Astrocyte of the spinal cord (primary cell): ENCODE measurements around the gene CTSF.
A peak's percentile ranks its signal among the peaks of the same experiment; 100 is the strongest.
"Not testable (repeated sequence)": the region's sequence is repeated elsewhere in the genome, so short reads cannot be mapped to it uniquely, and the experiment has no call there.

Experiments
- DNase-seq: peaks from one replicate; pipeline ENCODE4 v3.0.0; 2011; ENCODE audit warnings: low read depth, low spot score
- H3K4me3 ChIP-seq: 2 replicates; pipeline ENCODE4 v1.5.1; 2011; ENCODE audit warnings: low read depth, mild to moderate bottlenecking, low read length, moderate library complexity
- in situ Hi-C: cut with HindIII; loops from 2 replicates; pipeline ENCODE4 v1.10.0; 2017; ENCODE audit warnings: low sequenced_read_pairs
- TF ChIP-seq, protein P1 (sequence below): IDR thresholded peaks from 2 replicates; pipeline ENCODE4 v1.5.1; 2012; ENCODE audit warnings: low read depth, mild to moderate bottlenecking, low read length, inconsistent platforms

CTSF gene

DNA sequence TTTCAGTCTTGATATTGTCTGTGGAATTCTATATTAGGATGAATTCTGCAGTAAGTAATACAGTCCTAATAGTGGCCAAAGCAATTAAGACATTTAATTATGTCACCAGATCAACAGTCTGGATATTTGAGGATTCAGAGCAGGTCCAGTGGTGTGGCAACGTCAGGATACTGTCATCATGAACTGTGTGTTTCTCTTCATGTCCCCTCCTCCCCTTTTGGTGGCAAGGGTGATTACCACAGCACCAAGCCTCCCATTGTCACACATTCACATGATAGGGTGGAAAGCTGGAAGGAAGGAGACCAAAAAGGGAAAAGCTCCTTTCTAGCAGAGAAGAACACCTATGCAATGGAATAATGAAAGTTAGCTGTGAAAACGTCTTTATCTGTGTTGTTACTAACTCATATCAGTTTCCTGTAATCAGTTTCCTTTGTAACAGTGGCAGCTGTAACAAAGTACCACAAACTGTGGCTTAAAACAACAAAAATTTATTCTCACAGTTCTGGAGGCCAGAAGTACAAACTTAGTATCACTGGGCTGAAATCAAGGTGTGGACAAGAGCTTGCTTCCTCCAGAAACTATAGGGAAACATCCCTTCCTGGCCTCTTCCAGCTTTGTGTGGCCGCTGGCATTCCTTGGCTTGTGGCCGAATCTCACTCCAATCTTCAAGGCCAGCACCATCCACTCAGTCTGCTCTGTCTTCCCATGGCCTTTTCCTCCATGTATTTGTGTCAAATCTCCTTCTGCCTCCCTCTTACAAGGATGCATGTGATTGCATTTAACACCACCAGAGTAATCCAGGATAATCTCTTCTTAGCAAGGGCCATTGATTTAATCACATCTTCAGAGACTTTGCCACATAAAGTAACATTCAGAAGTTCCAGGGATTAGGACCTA is 41.6 kb upstream of the CTSF start:
- DNase-seq = no peak
- in situ Hi-C loops = no loop called here
- TF ChIP-seq, protein P1, sequence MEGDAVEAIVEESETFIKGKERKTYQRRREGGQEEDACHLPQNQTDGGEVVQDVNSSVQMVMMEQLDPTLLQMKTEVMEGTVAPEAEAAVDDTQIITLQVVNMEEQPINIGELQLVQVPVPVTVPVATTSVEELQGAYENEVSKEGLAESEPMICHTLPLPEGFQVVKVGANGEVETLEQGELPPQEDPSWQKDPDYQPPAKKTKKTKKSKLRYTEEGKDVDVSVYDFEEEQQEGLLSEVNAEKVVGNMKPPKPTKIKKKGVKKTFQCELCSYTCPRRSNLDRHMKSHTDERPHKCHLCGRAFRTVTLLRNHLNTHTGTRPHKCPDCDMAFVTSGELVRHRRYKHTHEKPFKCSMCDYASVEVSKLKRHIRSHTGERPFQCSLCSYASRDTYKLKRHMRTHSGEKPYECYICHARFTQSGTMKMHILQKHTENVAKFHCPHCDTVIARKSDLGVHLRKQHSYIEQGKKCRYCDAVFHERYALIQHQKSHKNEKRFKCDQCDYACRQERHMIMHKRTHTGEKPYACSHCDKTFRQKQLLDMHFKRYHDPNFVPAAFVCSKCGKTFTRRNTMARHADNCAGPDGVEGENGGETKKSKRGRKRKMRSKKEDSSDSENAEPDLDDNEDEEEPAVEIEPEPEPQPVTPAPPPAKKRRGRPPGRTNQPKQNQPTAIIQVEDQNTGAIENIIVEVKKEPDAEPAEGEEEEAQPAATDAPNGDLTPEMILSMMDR = no peak
- no peak overlapping the region for H3K4me3 ChIP-seq

- no peak overlapping the region for H3K4me3 ChIP-seq
Measured at GRCh38 chr11:66607126-66607834, 38.9 kb upstream of the CTSF start.

DNA sequence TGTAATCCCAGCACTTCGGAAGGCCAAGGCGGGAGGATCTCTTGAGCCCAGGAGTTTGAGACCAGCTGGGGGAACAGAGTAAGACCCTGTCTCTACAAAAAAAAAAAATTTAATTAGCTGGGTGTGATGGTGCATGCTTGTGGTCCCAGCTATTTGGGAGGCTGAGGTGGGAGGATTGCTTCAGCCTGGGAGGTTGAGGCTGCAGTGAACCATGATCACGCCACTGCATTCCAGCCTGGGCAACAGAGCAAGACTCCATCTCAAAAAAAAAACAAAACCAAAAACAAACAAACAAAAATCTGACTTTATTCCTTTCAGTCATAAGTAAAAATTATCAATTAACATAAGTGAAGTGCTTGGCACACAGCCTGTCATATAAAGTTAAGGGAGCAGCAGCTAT is 38.2 kb upstream of the CTSF start:
- H3K4me3 ChIP-seq, in situ Hi-C loops, DNase-seq: not testable (repeated sequence)

More at GRCh38 chr11:66607126-66607834, 38.9 kb upstream of the CTSF start:
- DNase-seq = peak; percentile 89
- TF ChIP-seq, protein P1 = no peak
- in situ Hi-C loops = no loop called here

- H3K4me3 ChIP-seq = no peak overlapping the region
- DNase-seq = no peak
- TF ChIP-seq, protein P1 = no peak
- in situ Hi-C loops = no loop called here
Measured at GRCh38 chr11:66604155-66604554, 35.7 kb upstream of the CTSF start.

DNA sequence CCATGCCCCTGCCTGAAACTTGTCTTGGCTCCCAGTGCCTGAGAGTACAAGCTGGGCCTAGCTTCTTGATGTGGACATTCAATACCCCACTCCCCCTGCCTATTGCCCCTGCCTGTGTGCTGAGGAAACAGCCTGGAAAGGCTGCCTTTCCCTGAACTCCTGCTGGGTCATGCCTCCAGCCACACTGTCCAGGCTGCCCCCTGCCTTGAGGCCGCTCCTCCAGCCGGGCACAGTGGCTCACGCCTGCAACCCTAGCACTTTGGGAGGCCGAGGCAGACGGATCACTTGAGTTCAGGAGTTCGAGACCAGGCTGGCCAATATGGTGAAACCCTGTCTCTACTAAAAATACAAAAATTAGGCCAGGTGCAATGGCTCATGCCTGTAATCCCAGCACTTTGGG is 34.7 kb upstream of the CTSF start:
- in situ Hi-C loops = no loop called here
- DNase-seq = no peak
- TF ChIP-seq, protein P1 = no peak
- H3K4me3 ChIP-seq = no peak overlapping the region

DNA sequence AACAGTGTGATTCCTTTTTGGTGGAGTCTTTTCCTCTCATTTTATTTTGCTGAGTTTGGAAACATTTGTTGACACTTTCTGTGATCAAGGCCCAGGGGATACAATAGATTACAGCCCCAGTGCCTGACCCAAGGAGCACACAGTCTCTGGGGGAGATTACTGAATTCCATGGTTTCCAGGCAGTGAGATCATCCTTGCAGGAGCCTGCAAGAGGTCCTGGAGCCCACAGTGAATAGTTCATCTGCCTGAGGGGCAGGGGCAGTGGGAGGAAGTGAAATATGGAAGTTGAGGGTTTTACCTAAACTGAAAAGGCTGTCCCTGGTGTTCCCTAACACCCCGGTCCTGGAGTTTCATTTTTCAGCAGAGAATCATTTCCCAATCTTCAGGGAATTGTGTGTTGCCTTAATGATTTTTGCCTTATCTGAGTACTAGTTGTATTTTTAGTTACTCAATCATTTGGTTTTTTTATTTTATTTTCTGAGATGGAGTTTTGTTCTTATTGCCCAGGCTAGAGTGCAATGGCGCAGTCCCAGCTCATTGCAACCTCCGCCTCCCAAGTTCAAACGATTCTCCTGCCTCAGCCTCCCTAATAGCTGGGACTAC is 32.3 kb upstream of the CTSF start:
- TF ChIP-seq, protein P1 = no peak
- peak; percentile 49 for DNase-seq
- no peak overlapping the region for H3K4me3 ChIP-seq
- in situ Hi-C loops = no loop called here
